GM12872 (cell line): ENCODE results near the gene PSME4.

ENCODE experiments used
- CTCF ChIP-seq: IDR thresholded peaks from 3 replicates; pipeline ENCODE4 v1.5.1; 2011; ENCODE audit warnings: low read depth, mild to moderate bottlenecking, low read length, moderate library complexity; ENCODE audit not compliant: insufficient read depth

Gene PSME4, protein sequence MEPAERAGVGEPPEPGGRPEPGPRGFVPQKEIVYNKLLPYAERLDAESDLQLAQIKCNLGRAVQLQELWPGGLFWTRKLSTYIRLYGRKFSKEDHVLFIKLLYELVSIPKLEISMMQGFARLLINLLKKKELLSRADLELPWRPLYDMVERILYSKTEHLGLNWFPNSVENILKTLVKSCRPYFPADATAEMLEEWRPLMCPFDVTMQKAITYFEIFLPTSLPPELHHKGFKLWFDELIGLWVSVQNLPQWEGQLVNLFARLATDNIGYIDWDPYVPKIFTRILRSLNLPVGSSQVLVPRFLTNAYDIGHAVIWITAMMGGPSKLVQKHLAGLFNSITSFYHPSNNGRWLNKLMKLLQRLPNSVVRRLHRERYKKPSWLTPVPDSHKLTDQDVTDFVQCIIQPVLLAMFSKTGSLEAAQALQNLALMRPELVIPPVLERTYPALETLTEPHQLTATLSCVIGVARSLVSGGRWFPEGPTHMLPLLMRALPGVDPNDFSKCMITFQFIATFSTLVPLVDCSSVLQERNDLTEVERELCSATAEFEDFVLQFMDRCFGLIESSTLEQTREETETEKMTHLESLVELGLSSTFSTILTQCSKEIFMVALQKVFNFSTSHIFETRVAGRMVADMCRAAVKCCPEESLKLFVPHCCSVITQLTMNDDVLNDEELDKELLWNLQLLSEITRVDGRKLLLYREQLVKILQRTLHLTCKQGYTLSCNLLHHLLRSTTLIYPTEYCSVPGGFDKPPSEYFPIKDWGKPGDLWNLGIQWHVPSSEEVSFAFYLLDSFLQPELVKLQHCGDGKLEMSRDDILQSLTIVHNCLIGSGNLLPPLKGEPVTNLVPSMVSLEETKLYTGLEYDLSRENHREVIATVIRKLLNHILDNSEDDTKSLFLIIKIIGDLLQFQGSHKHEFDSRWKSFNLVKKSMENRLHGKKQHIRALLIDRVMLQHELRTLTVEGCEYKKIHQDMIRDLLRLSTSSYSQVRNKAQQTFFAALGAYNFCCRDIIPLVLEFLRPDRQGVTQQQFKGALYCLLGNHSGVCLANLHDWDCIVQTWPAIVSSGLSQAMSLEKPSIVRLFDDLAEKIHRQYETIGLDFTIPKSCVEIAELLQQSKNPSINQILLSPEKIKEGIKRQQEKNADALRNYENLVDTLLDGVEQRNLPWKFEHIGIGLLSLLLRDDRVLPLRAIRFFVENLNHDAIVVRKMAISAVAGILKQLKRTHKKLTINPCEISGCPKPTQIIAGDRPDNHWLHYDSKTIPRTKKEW (N-terminal part only)

DNA sequence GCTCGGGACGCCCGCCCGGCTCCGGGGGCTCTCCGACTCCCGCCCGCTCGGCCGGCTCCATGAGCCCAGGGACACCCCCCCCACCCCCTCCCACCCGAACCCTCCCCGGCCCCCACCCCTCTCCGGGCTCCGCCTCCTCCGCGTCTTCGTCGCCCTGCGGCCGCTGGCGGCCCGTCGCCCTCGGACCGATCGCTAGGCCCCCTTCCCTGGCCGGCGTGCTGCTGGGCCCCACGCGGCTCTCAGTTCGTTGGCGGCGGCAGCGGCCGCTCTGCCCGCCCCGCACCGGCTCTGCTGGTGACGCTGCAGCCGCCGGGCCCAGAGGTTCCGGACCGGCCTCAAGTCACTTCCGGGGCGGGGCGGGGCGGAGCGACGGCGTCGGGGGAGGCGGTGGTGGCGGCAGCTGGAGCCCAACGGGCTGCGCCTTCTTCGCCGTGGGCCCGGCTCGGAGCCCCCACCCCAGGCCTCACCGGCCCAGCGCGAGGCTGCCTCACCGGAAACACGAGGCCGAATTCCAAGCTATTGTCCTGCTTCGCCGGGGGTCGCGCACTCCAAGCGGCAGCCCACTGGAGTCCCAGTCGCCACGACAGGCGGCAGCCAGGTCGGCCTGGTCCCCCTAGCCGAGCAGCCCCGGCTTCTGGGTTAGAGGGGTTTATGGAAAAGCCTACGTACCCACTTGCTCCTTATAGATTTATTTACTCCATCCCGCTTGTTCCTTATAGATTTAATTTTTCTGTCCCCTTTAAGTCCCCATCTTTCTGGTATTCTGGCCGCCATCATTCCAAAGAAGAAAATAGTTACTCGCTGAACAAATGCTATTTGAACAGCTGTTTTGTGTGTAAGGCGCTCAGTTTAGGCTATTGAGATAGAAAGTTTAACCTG is at the start of gene PSME4:
Gene PSME4, minus strand, starts transcription at position 270 of the 879 bp plus-strand sequence. Its CDS starts 209 bp downstream, at position 61.
- no peak for TF ChIP-seq CTCF

GRCh38 chr2:54015798-54016699 is 45.3 kb upstream of the PSME4 start:
- TF ChIP-seq CTCF = no peak

DNA sequence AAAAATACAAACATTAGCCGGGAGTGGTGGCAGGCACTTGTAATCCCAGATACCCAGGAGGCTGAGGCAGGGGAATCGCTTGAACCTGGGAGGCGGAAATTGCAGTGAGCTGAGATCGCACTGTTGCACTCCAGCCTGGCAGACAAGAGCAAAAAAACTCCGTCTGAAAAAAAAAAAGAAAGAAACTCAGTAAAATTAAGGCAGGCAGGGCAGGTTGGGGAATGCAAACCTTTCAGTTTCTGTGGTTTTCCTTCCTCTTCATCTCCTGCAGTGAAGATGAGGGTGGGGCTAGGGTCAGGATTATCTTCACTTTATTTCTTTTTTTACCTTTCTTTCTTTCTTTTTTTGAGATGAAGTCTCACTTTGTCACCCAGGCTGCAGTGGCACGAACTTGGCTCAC is 43.2 kb upstream of the PSME4 start:
- TF ChIP-seq CTCF = no peak

- no peak for TF ChIP-seq CTCF
Measured at GRCh38 chr2:54012538-54013141, 41.8 kb upstream of the PSME4 start.

GRCh38 chr2:54009549-54009948 is 38.8 kb upstream of the PSME4 start:
- no peak for TF ChIP-seq CTCF

DNA sequence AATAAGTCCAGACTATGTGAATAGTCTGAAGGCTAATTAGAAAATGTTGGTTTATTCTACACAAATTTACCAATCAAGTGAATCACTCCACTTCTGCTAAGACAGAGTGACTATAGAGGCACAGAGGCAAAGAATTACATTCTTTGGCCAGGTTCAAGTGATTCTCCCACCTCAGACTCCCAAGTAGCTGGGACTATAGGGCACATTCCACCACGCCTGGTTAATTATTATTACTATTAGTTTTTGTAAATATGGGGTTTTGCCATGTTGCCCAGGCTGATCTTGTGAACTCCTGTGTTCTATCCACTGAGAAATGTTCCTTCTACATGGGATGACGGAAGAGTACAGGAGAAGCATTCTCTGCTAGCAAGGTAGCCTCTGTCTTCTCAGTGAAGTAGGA is 37.6 kb upstream of the PSME4 start:
- no peak for TF ChIP-seq CTCF
